HCT116 (cell line): ENCODE measurements around the gene RTN4IP1.

Experiments used
- CEBPB ChIP-seq: IDR thresholded peaks from 2 replicates; pipeline ENCODE4 v1.6.1; 2012; ENCODE audit warnings: low read depth
- POLR2A ChIP-seq: IDR thresholded peaks from 2 replicates; pipeline ENCODE4 v1.7.0; 2011; ENCODE audit warnings: borderline replicate concordance; ENCODE audit not compliant: insufficient read depth, insufficient read length; ENCODE audit errors: extremely low read depth

DNA sequence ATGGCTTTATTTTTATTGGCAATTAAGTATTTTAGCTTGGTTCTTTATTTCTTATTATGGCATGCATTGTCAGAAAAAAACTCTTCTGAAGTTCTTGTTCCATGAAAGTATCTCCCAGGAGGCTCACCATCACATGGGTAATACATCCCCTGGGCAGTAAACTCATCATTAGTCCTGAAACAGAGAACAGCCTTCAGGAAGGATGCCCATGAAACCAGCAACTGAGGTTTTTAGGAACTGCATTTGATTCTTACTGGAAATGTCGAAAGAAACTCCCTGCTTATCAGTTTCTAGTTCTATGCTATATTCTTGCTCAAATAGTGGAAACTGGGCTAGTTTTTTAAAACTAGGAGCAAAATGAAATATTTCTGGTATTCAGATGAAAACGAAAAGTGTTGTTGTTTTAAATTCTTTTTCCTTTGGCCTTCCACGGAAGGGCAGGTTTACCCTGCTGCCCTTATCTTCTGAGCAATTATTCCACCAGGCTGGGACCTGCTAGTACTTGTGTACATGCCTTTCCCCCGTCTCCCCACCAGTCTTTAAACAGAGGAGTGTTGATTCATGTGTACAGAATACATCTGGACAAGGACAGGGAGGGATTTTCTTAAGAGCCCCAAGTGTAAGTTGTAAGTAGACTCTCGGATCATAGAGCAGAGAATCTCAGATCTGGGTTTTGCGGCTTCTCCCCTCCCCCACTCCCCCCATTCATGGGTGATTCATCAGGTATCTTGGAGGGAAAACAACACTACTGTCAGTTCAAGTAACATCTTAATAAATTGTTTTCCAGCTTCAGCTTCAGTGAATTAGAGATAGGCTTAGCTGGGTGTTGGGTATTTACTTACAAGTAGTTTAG, 81.5 kb downstream of the RTN4IP1 start:
- TF ChIP-seq POLR2A: no peak
- no peak for TF ChIP-seq CEBPB
